Activated CD4-positive, alpha-beta T cell treated with anti-CD3 and anti-CD28 coated beads for 36 hours (primary cell): ENCODE results near the gene SACM1L. TPM values are rescaled to one million over a fixed set of nuclear protein-coding genes. Genes with fewer than 3 reads are reported as not detected.
A peak's percentile ranks its signal among the peaks of the same experiment; 100 is the strongest.
"Not testable (repeated sequence)": the region's sequence is repeated elsewhere in the genome, so short reads cannot be mapped to it uniquely, and the experiment has no call there.

ENCODE experiments used
- ATAC-seq: fragments of 200-7000 bp; cut with Tn5 transposase; one replicate; pipeline ENCODE4 v1.10.0; 2021; ENCODE audit warnings: mild to moderate bottlenecking, moderate library complexity
- CTCF ChIA-PET: fragments of 350-600 bp; sonication (Branson Sonifier 250); formaldehyde crosslinking; loops from one replicate; lab custom pipeline; 2021; ENCODE audit warnings: antibody characterized with exemption; lab: Charles Lee
- POLR2A ChIA-PET: fragments of 350-600 bp; sonication (Branson Sonifier 250); formaldehyde crosslinking; loops from one replicate; lab custom pipeline; 2021; ENCODE audit warnings: antibody characterized with exemption, inconsistent platforms; lab: Charles Lee
- DNase-seq: peaks from one replicate; pipeline ENCODE4 v3.0.0-alpha.2; 2020
- H3K27ac Mint-ChIP-seq: one replicate; pipeline ENCODE4 v1.8.0; 2021; ENCODE audit warnings: mixed read lengths
- H3K27me3 Mint-ChIP-seq: one replicate; pipeline ENCODE4 v1.8.0; 2021; ENCODE audit warnings: mixed read lengths
- H3K36me3 Mint-ChIP-seq: one replicate; pipeline ENCODE4 v1.8.0; 2021; ENCODE audit warnings: low read depth, mixed read lengths
- H3K4me1 Mint-ChIP-seq: one replicate; pipeline ENCODE4 v1.8.0; 2021; ENCODE audit warnings: mixed read lengths
- H3K4me3 Mint-ChIP-seq: one replicate; pipeline ENCODE4 v1.8.0; 2021; ENCODE audit warnings: mild to moderate bottlenecking, moderate library complexity, mixed read lengths
- H3K9me3 Mint-ChIP-seq: one replicate; pipeline ENCODE4 v1.8.0; 2021; ENCODE audit warnings: low read depth, mixed read lengths
- intact Hi-C, 2 experiments: fragments of 100-400 bp; cut with DNase I in 1 of 2; cut with micrococcal nuclease in 1 of 2; formaldehyde crosslinking; loops; one replicate each; pipeline versions ENCODE4 v1.14.2 to v1.15.1; 2022 to 2024; cut with DNase I, micrococcal nuclease
- total RNA-seq, 2 experiments: library from RNA; stranded (reverse); gene quantifications; one replicate each; pipeline ENCODE4 v1.2.3, GENCODE V29; 2021

SACM1L gene
- total RNA-seq, 2 experiments from 2014 or later = 34.2 to 51.8 TPM

GRCh38 chr3:45741247-45741646 is 52.1 kb downstream of the SACM1L start:
- peak overlapping the region; percentile 48 for H3K27ac Mint-ChIP-seq
- intact Hi-C loops = no loop called here
- ChIA-PET POLR2A (no interaction called here), CTCF (no interaction called here)
- H3K4me3 Mint-ChIP-seq = no peak overlapping the region
- DNase-seq (no peak), ATAC-seq (no peak)
- peaks cover 32% of the 10 kb centered on the region for H3K4me1 Mint-ChIP-seq
- H3K36me3 Mint-ChIP-seq = peaks cover 55% of the 10 kb centered on the region
- no peaks in the 10 kb centered on the region for H3K9me3 Mint-ChIP-seq
- H3K27me3 Mint-ChIP-seq = no peaks in the 10 kb centered on the region

DNA sequence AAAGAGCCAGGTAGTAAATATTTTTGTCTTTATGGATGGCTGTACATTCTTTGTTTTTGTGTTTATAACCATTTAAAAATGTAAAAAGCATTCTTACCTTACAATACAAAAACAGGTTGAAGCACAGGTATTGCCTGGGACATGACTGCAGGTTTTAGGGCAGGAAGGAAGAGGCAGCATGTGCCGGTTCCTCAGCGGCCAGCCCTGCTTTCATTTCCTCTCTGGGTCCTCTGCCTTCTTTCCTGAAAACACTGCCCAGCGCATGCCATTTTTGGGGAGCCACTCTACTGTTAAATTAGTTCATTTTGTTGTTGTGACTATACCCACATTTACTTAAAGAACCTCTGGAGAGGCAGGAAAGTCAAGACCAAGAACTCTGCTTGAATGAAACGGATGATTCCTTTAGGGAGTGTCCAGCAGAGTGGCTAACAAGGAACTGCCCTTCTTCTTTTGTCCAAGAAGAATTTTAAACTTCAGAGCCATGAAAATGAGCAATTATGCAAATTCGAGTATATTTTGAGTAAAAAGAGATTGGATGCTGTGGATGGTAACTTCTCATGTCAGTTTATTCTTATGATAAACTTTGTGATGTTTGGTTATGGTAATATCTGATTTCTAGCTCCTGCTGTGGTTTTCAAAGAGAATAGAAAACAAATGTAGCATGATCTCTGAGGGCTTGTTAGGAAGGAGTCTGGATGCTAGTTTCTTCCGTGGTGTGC is 52.7 kb downstream of the SACM1L start:
- Mint-ChIP-seq H3K9me3 (no peaks in the 10 kb centered on the region), H3K36me3 (peaks cover 51% of the 10 kb centered on the region), H3K4me1 (peaks cover 27% of the 10 kb centered on the region), H3K27me3 (no peaks in the 10 kb centered on the region), H3K27ac (peak overlapping the region; percentile 65), H3K4me3 (no peak overlapping the region)
- no peak for DNase-seq
- CTCF ChIA-PET = interaction anchor here (0.7 kb wide), 1 partner anchor 49 kb away, joined by 3 read pairs; no protein-coding TSS in a partner anchor
- no peak for ATAC-seq
- POLR2A ChIA-PET = no interaction called here
- intact Hi-C loops = no loop called here

DNA sequence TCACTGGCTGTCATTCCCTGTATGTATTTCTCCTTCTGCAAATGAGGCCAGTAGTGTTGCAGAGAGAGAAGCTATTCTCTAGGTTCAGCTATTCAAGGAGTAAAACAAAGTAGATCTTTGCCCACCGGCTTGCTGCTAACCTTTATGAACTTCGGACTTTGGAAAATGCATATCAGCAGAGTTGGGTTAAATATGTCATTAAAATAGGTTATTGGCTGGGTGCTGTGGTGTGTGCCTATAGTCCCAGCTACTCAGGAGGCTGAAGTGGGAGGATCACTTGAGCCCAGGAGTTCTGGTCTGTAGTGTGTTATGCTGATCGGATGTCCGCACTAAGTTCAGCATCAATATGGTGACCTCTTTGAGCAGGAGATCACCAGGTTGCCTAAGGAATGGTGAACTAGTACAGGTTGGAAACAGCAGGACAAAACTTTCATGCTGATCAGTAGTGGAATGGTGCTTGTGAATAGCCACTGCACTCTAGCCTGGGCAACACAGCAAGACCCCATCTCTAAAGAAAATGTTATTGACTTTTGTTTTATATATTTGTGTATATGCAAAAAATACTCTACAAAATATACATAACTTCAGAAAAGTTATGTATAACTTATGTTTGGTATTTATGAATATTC is 53.4 kb downstream of the SACM1L start:
- Mint-ChIP-seq H3K27me3 (no peaks in the 10 kb centered on the region), H3K4me1 (peaks cover 26% of the 10 kb centered on the region), H3K36me3 (peaks cover 44% of the 10 kb centered on the region), H3K4me3 (no peak overlapping the region), H3K27ac (peak overlapping the region; percentile 65), H3K9me3 (no peaks in the 10 kb centered on the region)
- DNase-seq (no peak), ATAC-seq (no peak)
- CTCF ChIA-PET = interaction anchor here (0.7 to 1.7 kb wide), 2 partner anchors 14 to 50 kb away, joined by 3 to 4 read pairs; no protein-coding TSS in a partner anchor
- POLR2A ChIA-PET = no interaction called here
- intact Hi-C loops = no loop called here

DNA sequence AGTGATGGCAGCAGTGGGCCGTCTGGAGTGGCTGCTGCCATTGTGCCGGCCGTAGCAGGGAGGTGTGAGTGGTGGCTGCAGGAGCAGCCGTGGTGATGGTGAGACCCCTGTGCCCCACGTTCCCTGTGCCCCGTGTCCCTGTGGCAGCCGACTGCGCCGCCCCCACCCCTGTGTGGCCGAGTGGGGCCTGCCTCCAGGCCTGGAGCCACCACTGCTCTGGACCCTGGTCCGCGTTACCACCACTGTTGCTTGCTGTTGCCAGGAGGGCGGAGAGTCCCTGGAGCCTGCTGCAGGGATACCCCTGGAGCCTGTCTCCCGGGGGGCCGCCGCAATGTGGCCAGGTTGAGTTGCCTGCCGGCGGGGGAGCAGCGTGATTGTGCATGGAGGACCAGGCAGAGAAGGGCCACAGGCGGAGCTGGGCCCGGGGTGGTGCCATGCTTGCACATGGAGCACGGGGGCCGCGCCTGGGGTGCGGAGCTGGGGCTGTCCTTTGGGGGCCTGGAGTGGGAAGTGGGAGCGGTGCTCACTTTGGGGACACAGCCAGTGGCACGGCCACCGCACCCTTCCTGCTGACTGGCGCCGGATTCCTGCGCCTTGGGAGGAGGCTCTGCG is 57.1 kb downstream of the SACM1L start:
- intact Hi-C loops = no loop called here
- no peaks in the 10 kb centered on the region for H3K27me3 Mint-ChIP-seq
- no peaks in the 10 kb centered on the region for H3K9me3 Mint-ChIP-seq
- peaks cover 23% of the 10 kb centered on the region for H3K36me3 Mint-ChIP-seq
- peaks cover 11% of the 10 kb centered on the region for H3K4me1 Mint-ChIP-seq
- DNase-seq (no peak), ATAC-seq (no peak)
- CTCF ChIA-PET = interaction anchor here (0.6 kb wide), 2 partner anchors 147 to 632 kb away, joined by 3 read pairs; no protein-coding TSS in a partner anchor
- POLR2A ChIA-PET = no interaction called here
- H3K4me3 Mint-ChIP-seq = no peak overlapping the region
- no peak overlapping the region for H3K27ac Mint-ChIP-seq

GRCh38 chr3:45746777-45747622 is 57.8 kb downstream of the SACM1L start:
- intact Hi-C loops = no loop called here
- DNase-seq (no peak), ATAC-seq (no peak)
- H3K9me3 Mint-ChIP-seq = no peaks in the 10 kb centered on the region
- ChIA-PET CTCF (no interaction called here), POLR2A (interaction anchor here (0.7 kb wide), 1 partner anchor 12 kb away, joined by 3 read pairs; no protein-coding TSS in a partner anchor)
- no peaks in the 10 kb centered on the region for H3K27me3 Mint-ChIP-seq
- no peak overlapping the region for H3K27ac Mint-ChIP-seq
- H3K36me3 Mint-ChIP-seq = peaks cover 20% of the 10 kb centered on the region
- peaks cover 4% of the 10 kb centered on the region for H3K4me1 Mint-ChIP-seq
- H3K4me3 Mint-ChIP-seq = no peak overlapping the region

DNA sequence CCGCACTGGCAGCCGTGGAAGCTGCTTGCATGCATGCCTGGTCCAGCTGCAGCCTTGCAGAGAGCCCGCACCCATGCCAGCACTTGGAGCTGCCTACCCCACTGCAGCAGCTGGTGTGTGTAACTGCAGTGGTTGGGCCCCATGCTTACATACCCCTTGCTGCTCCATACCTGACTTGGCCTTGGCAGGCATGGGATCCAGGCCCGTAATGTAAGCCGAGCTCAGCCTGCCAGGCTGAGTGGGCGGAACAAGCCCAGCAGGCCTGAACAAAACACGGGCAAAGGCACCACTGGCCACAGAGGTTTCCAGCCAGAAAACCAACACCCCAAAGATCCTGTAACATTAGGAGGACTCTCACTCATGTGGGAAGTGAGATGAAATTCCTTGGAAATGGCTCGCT is 58.9 kb downstream of the SACM1L start:
- H3K4me1 Mint-ChIP-seq = no peaks in the 10 kb centered on the region
- no peaks in the 10 kb centered on the region for H3K27me3 Mint-ChIP-seq
- no peak overlapping the region for H3K4me3 Mint-ChIP-seq
- H3K36me3 Mint-ChIP-seq = peaks cover 14% of the 10 kb centered on the region
- ChIA-PET CTCF (interaction anchor here (0.8 kb wide), 1 partner anchor 19 kb away, joined by 4 read pairs; no protein-coding TSS in a partner anchor), POLR2A (interaction anchor here (0.7 kb wide), 1 partner anchor 13 kb away, joined by 3 read pairs; no protein-coding TSS in a partner anchor)
- ATAC-seq (no peak), DNase-seq (no peak)
- intact Hi-C loops = no loop called here
- no peaks in the 10 kb centered on the region for H3K9me3 Mint-ChIP-seq
- no peak overlapping the region for H3K27ac Mint-ChIP-seq

DNA sequence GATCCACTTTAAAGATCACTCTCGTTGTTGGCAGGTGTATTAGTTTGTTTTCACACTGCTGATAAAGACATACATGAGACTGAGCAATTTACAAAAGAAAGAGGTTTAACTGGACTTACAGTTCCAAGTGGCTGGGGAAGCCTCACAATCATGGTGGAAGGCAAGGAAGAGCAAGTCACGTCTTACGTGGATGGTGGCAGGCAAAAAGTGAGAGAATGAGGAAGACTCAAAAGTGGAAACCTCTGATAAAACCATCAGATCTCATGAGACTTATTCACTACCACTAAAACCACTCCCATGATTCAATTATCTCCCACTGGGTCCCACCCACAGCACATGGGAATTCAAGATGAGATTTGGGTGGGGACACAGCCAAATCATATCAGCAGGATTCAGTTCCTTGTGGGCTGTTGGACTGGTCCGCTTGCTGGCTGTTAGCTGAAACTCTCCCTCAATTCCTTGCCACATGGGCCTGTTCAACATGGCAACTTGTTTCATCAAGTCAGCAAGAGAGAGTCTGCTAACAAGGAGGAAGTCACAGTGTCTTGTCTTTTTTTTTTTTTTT is 59.9 kb downstream of the SACM1L start:
- H3K9me3 Mint-ChIP-seq, H3K4me1 Mint-ChIP-seq, POLR2A ChIA-PET, DNase-seq, intact Hi-C loops, H3K27me3 Mint-ChIP-seq, ATAC-seq, H3K27ac Mint-ChIP-seq, H3K36me3 Mint-ChIP-seq, H3K4me3 Mint-ChIP-seq: not testable (repeated sequence)
- CTCF ChIA-PET = interaction anchor here (0.9 to 1.0 kb wide), 2 partner anchors 58 to 181 kb away, joined by 3 read pairs; no protein-coding TSS in a partner anchor

DNA sequence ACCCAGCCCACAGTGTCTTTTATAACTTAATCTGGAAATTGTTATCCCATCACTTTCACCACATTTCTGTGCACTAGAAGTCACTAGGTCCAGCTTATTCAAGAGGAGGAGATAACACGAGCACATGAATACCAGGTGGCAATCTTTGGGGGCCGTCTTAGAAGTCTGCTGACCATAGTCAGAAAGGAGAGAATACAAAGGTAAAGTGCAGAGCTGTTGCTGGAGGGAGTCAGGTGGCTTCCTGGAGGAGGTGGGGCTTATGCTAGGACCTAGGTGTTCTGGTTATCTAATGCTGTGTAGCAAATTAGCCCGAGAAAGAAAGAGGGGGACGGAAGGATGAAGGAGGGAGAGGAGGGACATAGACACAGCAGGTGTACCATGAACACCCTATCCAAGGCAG is 60.7 kb downstream of the SACM1L start:
- Mint-ChIP-seq H3K4me1 (no peaks in the 10 kb centered on the region), H3K36me3 (peaks cover 9% of the 10 kb centered on the region), H3K4me3 (no peak overlapping the region), H3K27ac (no peak overlapping the region), H3K9me3 (no peaks in the 10 kb centered on the region), H3K27me3 (no peaks in the 10 kb centered on the region)
- CTCF ChIA-PET = interaction anchor here (0.5 to 1.0 kb wide), 3 partner anchors 59 to 711 kb away, joined by 3 read pairs; no protein-coding TSS in a partner anchor
- intact Hi-C loops = no loop called here
- no peak for ATAC-seq
- DNase-seq = no peak
- POLR2A ChIA-PET = interaction anchor here (0.6 kb wide), 1 partner anchor 9 kb away, joined by 3 read pairs; no protein-coding TSS in a partner anchor

GRCh38 chr3:45751537-45752242 is 62.5 kb downstream of the SACM1L start:
- intact Hi-C loops = no loop called here
- no peaks in the 10 kb centered on the region for H3K4me1 Mint-ChIP-seq
- DNase-seq = no peak
- H3K27me3 Mint-ChIP-seq = no peaks in the 10 kb centered on the region
- no peak overlapping the region for H3K4me3 Mint-ChIP-seq
- no peak for ATAC-seq
- no peak overlapping the region for H3K27ac Mint-ChIP-seq
- ChIA-PET POLR2A (no interaction called here), CTCF (interaction anchor here (0.7 to 1.3 kb wide), 2 partner anchors 179 to 327 kb away, joined by 3 read pairs; no protein-coding TSS in a partner anchor)
- peaks cover 3% of the 10 kb centered on the region for H3K36me3 Mint-ChIP-seq
- no peaks in the 10 kb centered on the region for H3K9me3 Mint-ChIP-seq

DNA sequence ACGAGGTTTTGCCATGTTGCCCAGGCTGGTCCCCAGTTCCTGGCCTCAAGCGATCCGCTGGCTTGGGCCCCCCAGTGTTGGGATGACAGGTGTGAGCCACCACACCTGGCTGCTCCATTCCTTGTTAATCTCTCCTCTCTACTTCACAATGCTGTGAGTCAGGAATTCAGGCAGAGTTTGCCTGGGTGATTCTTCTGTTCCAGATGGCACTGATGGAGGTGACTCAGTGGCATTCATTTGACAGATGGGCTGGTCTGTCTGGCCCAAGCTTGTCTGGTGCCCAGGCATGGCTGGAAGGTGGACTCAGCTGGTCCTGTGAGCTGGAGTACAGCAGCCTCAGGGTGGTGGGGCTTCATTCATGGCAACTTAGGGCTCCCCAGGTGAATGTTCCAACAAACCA is 63.9 kb downstream of the SACM1L start:
- POLR2A ChIA-PET = no interaction called here
- intact Hi-C loops = no loop called here
- peaks cover 3% of the 10 kb centered on the region for H3K36me3 Mint-ChIP-seq
- H3K4me3 Mint-ChIP-seq = no peak overlapping the region
- H3K27me3 Mint-ChIP-seq = no peaks in the 10 kb centered on the region
- CTCF ChIA-PET = interaction anchor here (1.3 to 1.6 kb wide), 2 partner anchors 9 to 325 kb away, joined by 3 to 8 read pairs; no protein-coding TSS in a partner anchor
- H3K4me1 Mint-ChIP-seq = no peaks in the 10 kb centered on the region
- H3K9me3 Mint-ChIP-seq = no peaks in the 10 kb centered on the region
- no peak overlapping the region for H3K27ac Mint-ChIP-seq
- DNase-seq (no peak), ATAC-seq (no peak)
